DND-41 (cell line): Measurements from ENCODE around the gene ASIC4.

ENCODE experiments used
- ATAC-seq: fragments of 200-7000 bp; cut with Tn5 transposase; 3 replicates; pipeline ENCODE4 v1.9.1; 2021; ENCODE audit warnings: low read depth; ENCODE audit not compliant: insufficient read depth
- DNase-seq: peaks from one replicate; pipeline ENCODE4 v3.0.0-alpha.2; 2020
- H2AFZ ChIP-seq: 2 replicates; pipeline ENCODE4 v1.6.0; 2012; ENCODE audit warnings: low read depth, low read length
- H3K27ac ChIP-seq: 2 replicates; pipeline ENCODE4 v1.5.1; 2012; ENCODE audit warnings: low read length, inconsistent platforms
- H3K27me3 ChIP-seq: fragments of 200-600 bp; sonication (generic); 2 replicates; pipeline ENCODE4 v1.6.0; 2012; ENCODE audit warnings: low read length, mild to moderate bottlenecking, inconsistent platforms; ENCODE audit not compliant: insufficient read depth, poor library complexity
- H3K36me3 ChIP-seq: 2 replicates; pipeline ENCODE4 v1.5.1; 2012; ENCODE audit warnings: low read length, inconsistent platforms; ENCODE audit not compliant: insufficient read depth
- H3K4me1 ChIP-seq: 2 replicates; pipeline ENCODE4 v1.5.1; 2012; ENCODE audit warnings: mild to moderate bottlenecking, low read length; ENCODE audit not compliant: insufficient read depth
- H3K4me2 ChIP-seq: 2 replicates; pipeline ENCODE4 v1.6.0; 2012; ENCODE audit warnings: mild to moderate bottlenecking, moderate library complexity, low read length, inconsistent platforms; ENCODE audit not compliant: insufficient read depth
- H3K4me3 ChIP-seq, 2 experiments: fragments of 200-600 bp in 1 of 2; shearing (Covaris generic) in 1 of 2; 2 replicates each; pipeline ENCODE4 v1.5.1; 2012 to 2016; ENCODE audit warnings: inconsistent platforms in 2 of 2, low read length in 2 of 2, mild to moderate bottlenecking in 2 of 2, low read depth in 1 of 2, moderate library complexity in 1 of 2
- H3K79me2 ChIP-seq: 2 replicates; pipeline ENCODE4 v1.6.0; 2012; ENCODE audit warnings: low read length, inconsistent platforms; ENCODE audit not compliant: insufficient read depth
- H3K9ac ChIP-seq: 2 replicates; pipeline ENCODE4 v1.6.0; 2012; ENCODE audit warnings: low read depth, mild to moderate bottlenecking, inconsistent platforms, low read length, moderate library complexity
- H3K9me3 ChIP-seq: 2 replicates; pipeline ENCODE4 v1.5.1; 2012; ENCODE audit warnings: low read length, moderate library complexity, mild to moderate bottlenecking, inconsistent platforms; ENCODE audit not compliant: insufficient read depth, severe bottlenecking
- H4K20me1 ChIP-seq: 2 replicates; pipeline ENCODE4 v1.6.0; 2012; ENCODE audit warnings: low read length; ENCODE audit not compliant: insufficient read depth
- EZH2 ChIP-seq: IDR thresholded peaks from 3 replicates; pipeline ENCODE4 v1.6.1; 2012; ENCODE audit warnings: borderline replicate concordance, low read depth, mild to moderate bottlenecking, moderate library complexity, low read length, inconsistent platforms; ENCODE audit not compliant: severe bottlenecking
- TF ChIP-seq, protein P1 (sequence below): IDR thresholded peaks from 2 replicates; pipeline ENCODE4 v1.5.1; 2012; ENCODE audit warnings: borderline replicate concordance, low read length, moderate library complexity, mild to moderate bottlenecking; ENCODE audit not compliant: poor library complexity, severe bottlenecking; ENCODE audit errors: extremely low read depth

Gene ASIC4

DNA sequence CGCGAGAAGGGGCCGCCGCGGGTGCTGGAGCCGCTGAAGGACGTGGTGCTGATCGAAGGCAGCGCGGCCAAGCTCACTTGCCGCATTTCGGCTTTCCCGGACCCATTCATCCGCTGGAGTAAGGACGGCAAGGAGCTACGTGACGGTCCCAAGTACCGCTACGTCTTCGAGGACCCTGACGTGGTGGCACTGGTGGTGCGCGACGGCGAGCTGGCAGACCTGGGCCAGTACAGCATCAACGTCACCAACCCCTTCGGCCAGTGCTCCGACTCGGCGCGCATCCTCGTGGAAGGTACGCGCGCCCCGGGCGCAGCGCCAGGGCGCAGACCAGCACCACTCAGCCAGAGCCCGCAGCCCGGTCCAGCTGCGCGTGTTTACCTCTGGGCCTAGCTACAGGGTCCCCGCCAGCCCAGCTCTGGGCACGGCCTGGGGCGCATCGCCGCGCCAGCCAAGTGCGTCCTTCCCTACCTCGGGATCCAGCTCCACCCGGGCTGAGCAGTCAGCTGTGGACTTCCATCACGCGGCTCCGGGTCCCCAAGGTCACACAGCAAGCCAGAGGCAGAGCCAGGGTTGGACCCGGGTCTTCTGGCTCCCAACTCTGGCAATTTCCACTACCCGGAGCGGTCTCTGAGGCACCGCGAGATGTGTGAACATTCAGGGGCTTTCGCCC lies 17.3 kb upstream of the ASIC4 start:
- ATAC-seq: no peak
- peaks cover 7% of the 10 kb centered on the region; the same call in 1 of the 2 replicates for H3K79me2 ChIP-seq
- no peak for DNase-seq
- no peaks in the 10 kb centered on the region; the same call in 1 of the 2 replicates for H4K20me1 ChIP-seq
- no peak overlapping the region for H3K27ac ChIP-seq
- TF ChIP-seq EZH2: no peak
- TF ChIP-seq, protein P1, sequence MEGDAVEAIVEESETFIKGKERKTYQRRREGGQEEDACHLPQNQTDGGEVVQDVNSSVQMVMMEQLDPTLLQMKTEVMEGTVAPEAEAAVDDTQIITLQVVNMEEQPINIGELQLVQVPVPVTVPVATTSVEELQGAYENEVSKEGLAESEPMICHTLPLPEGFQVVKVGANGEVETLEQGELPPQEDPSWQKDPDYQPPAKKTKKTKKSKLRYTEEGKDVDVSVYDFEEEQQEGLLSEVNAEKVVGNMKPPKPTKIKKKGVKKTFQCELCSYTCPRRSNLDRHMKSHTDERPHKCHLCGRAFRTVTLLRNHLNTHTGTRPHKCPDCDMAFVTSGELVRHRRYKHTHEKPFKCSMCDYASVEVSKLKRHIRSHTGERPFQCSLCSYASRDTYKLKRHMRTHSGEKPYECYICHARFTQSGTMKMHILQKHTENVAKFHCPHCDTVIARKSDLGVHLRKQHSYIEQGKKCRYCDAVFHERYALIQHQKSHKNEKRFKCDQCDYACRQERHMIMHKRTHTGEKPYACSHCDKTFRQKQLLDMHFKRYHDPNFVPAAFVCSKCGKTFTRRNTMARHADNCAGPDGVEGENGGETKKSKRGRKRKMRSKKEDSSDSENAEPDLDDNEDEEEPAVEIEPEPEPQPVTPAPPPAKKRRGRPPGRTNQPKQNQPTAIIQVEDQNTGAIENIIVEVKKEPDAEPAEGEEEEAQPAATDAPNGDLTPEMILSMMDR: no peak
- peaks cover 2% of the 10 kb centered on the region for H3K27me3 ChIP-seq
- no peak overlapping the region for H2AFZ ChIP-seq
- H3K4me1 ChIP-seq: peaks cover 28% of the 10 kb centered on the region
- 0 out of 2 replicates have a peak overlapping the region, but pooled peaks have one; percentile 89 for H3K4me2 ChIP-seq
- H3K9ac ChIP-seq: no peak overlapping the region
- H3K9me3 ChIP-seq: no peaks in the 10 kb centered on the region
- no peak overlapping the region; a peak in 1 of 4 replicates for H3K4me3 ChIP-seq
- no peaks in the 10 kb centered on the region for H3K36me3 ChIP-seq

DNA sequence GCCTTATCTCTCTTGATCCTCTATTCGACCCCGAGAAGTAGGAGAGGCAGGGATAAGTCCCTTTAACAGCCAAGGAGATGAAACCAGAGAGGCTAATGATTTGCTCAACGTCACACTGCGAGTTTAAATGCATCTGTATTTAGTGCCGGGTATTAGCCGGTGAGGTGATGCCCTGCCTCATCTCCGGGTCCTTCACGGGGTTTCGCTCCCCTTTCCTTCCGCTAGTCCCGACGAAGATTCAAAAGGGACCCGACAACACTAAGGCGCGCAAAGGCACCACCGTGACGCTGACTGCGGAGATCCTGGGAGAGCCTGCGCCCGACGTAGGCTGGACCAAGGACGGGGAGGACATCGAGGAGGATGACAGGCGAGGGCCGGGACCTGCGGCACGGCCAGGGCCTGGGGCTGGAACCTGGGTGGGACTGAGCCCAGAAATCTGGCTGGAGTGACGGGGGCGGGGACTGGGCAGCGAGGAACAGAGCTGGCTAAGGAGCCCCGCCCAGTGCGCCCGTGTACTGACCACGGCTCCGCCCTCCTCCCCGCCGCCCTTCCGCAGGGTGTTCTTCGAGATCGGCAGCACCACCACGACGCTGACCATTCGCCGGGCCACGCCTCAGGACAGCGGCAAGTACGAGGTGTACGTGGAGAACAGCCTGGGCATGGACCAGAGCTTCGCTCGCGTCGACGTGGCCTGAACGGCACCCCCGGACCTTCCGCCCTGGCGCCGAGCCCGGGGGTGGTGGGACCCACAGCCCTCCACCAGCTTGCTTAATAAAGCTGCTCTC lies 16.6 kb upstream of the ASIC4 start:
- DNase-seq (peak; percentile 13), ATAC-seq (no peak)
- peak overlapping the region; percentile 89 for H3K4me2 ChIP-seq
- H3K27ac ChIP-seq: peak overlapping the region; percentile 76
- peak overlapping the region; percentile 76 for H3K9ac ChIP-seq
- H3K79me2 ChIP-seq: peaks cover 7% of the 10 kb centered on the region; the same call in 1 of the 2 replicates
- peaks cover 2% of the 10 kb centered on the region for H3K27me3 ChIP-seq
- H4K20me1 ChIP-seq: no peaks in the 10 kb centered on the region
- peaks cover 28% of the 10 kb centered on the region for H3K4me1 ChIP-seq
- H2AFZ ChIP-seq: peak overlapping the region; percentile 88
- TF ChIP-seq, protein P1: no peak
- no peak for TF ChIP-seq EZH2
- no peaks in the 10 kb centered on the region for H3K36me3 ChIP-seq
- no peaks in the 10 kb centered on the region for H3K9me3 ChIP-seq
- peak overlapping the region; percentile 59 to 65; a peak in 3 of 4 replicates for H3K4me3 ChIP-seq

DNA sequence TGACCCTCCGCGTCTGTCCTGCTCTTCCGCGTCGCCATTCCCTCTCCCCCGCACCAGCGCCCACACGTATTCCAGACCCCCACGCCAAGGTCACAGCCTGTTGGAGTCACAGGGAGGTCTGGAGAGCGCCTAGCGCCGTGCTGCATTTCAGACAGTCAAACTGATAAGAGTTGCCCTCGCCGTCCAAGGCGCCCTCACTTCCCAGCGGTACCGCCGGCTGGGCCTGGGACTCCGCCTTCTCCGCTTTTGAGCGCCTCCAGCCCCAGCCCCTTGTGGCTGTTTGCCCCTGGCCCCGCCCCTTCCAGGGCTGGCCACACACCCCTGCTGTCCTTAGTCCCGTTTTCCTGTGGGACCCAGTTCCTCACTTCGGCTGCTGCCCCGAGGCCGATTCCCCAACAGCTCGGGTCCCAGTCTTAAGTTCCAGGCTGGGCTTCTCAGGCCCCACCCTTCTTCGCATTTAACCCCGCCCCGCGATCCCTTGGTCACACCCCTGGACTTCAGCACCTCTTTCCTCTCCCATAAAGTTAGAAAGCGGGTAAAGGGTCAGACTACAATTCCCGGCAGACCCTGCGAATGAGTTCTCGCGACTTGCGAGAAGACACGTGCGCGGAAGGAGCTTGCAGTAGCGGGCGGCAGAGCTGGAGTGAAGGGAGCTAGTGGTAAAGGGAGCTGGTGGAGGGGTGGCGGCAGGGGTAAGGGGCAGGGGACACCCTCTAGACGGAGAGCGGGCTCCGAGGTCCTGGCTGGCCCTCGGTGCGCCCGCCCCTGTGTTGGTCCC lies 15.8 kb upstream of the ASIC4 start, which contains the start of gene GMPPA:
Gene GMPPA (plus strand): TSS at position 612 of the 778 bp plus-strand sequence. CDS start 1,085 bp downstream, outside the sequence.
- TF ChIP-seq, protein P1: peak; percentile 9
- no peak for TF ChIP-seq EZH2
- no peaks in the 10 kb centered on the region for H3K9me3 ChIP-seq
- peak within 1 kb of the TSS; percentile 76 for H3K27ac ChIP-seq
- no peaks in the 10 kb centered on the region for H4K20me1 ChIP-seq
- peak within 1 kb of the TSS; percentile 59 to 65 for H3K4me3 ChIP-seq
- H3K27me3 ChIP-seq: peaks cover 2% of the 10 kb centered on the region
- peaks cover 28% of the 10 kb centered on the region for H3K4me1 ChIP-seq
- ATAC-seq: peak; percentile 94
- H3K9ac ChIP-seq: peak within 1 kb of the TSS; percentile 76
- DNase-seq: peak; percentile 97
- peak within 1 kb of the TSS; percentile 89 for H3K4me2 ChIP-seq
- no peaks in the 10 kb centered on the region for H3K36me3 ChIP-seq
- peak within 1 kb of the TSS; percentile 88 for H2AFZ ChIP-seq
- peaks cover 7% of the 10 kb centered on the region; the same call in 1 of the 2 replicates for H3K79me2 ChIP-seq
